Liver (tissue), 9 donors: ENCODE measurements around the gene GPR22. TPM values are rescaled to one million over a fixed set of nuclear protein-coding genes. Genes with fewer than 3 reads are reported as not detected.

Experiments
- DNase-seq: peaks from one replicate; pipeline ENCODE4 v3.0.0-alpha.2; 2017; ENCODE audit warnings: low spot score
- H3K27ac ChIP-seq, 2 donors: one replicate each; pipeline ENCODE4 v1.7.0; 2013; ENCODE audit warnings: inconsistent platforms in 2 of 2, low read length in 2 of 2, control low read depth in 1 of 2, low read depth in 1 of 2, mild to moderate bottlenecking in 1 of 2
- H3K27me3 ChIP-seq, 4 donors: one replicate each; pipeline versions ENCODE4 v1.6.1 to v1.7.0; 2013; ENCODE audit warnings: low read length in 3 of 4, inconsistent platforms in 1 of 4, mild to moderate bottlenecking in 1 of 4, moderate library complexity in 1 of 4; ENCODE audit not compliant: control insufficient read depth in 4 of 4, insufficient read depth in 4 of 4
- H3K36me3 ChIP-seq, 4 donors: one replicate each; pipeline versions ENCODE4 v1.6.1 to v1.7.0; 2013; ENCODE audit warnings: low read length in 3 of 4, mild to moderate bottlenecking in 3 of 4, low read depth in 1 of 4, moderate library complexity in 1 of 4; ENCODE audit not compliant: control insufficient read depth in 4 of 4, insufficient read depth in 3 of 4
- H3K4me1 ChIP-seq, 4 donors: one replicate each; pipeline versions ENCODE4 v1.6.1 to v1.7.0; 2013; ENCODE audit warnings: low read length in 3 of 4, mild to moderate bottlenecking in 3 of 4, moderate library complexity in 1 of 4; ENCODE audit not compliant: control insufficient read depth in 4 of 4, insufficient read depth in 4 of 4
- H3K4me3 ChIP-seq, 3 donors: one replicate each; pipeline versions ENCODE4 v1.6.1 to v1.7.0; 2013; ENCODE audit warnings: low read length in 3 of 3, control low read depth in 1 of 3, low read depth in 1 of 3, mild to moderate bottlenecking in 1 of 3
- H3K9ac ChIP-seq, 2 donors: one replicate each; pipeline ENCODE4 v1.7.0; 2013; ENCODE audit warnings: low read length in 2 of 2, mild to moderate bottlenecking in 2 of 2, moderate library complexity in 2 of 2, control low read depth in 1 of 2, low read depth in 1 of 2
- H3K9me3 ChIP-seq, 4 donors: one replicate each; pipeline versions ENCODE4 v1.6.1 to v1.7.0; 2013; ENCODE audit warnings: low read length in 3 of 4; ENCODE audit not compliant: control insufficient read depth in 4 of 4
- EGR1 ChIP-seq, 2 donors: IDR thresholded peaks; 2 replicates each; pipeline ENCODE4 v1.6.1; 2016 to 2018; ENCODE audit warnings: antibody characterized with exemption in 2 of 2, low read depth in 2 of 2
- FOXA1 ChIP-seq: IDR thresholded peaks from 2 replicates; pipeline ENCODE4 v1.6.1; 2016; ENCODE audit warnings: antibody characterized with exemption
- FOXA2 ChIP-seq: IDR thresholded peaks from 2 replicates; pipeline ENCODE4 v1.6.1; 2016; ENCODE audit warnings: antibody characterized with exemption
- GABPA ChIP-seq, 2 donors: IDR thresholded peaks in 1 of 2; conservative IDR thresholded peaks in 1 of 2; 2 replicates each; pipeline ENCODE4 v1.6.1; 2016; ENCODE audit warnings: antibody characterized with exemption in 2 of 2, mild to moderate bottlenecking in 1 of 2, moderate library complexity in 1 of 2
- HNF4A ChIP-seq, 2 donors: conservative IDR thresholded peaks; 2 replicates each; pipeline ENCODE4 v1.6.1; 2016; ENCODE audit warnings: antibody characterized with exemption in 2 of 2, mild to moderate bottlenecking in 2 of 2
- HNF4G ChIP-seq: IDR thresholded peaks from 2 replicates; pipeline ENCODE4 v1.6.1; 2016; ENCODE audit warnings: antibody characterized with exemption
- JUND ChIP-seq, 2 donors: IDR thresholded peaks; 2 replicates each; pipeline ENCODE4 v1.6.1; 2016; ENCODE audit warnings: antibody characterized with exemption in 2 of 2
- NR2F2 ChIP-seq: IDR thresholded peaks from 2 replicates; pipeline ENCODE4 v1.6.1; 2016; ENCODE audit warnings: antibody characterized with exemption
- RAD21 ChIP-seq, 2 donors: IDR thresholded peaks; 2 replicates each; pipeline ENCODE4 v1.6.1; 2016; ENCODE audit warnings: antibody characterized with exemption in 2 of 2, mild to moderate bottlenecking in 2 of 2
- RXRA ChIP-seq, 2 donors: IDR thresholded peaks; 2 replicates each; pipeline ENCODE4 v1.6.1; 2017 to 2018; ENCODE audit warnings: antibody characterized with exemption in 2 of 2, mild to moderate bottlenecking in 1 of 2
- SP1 ChIP-seq: IDR thresholded peaks from 2 replicates; pipeline ENCODE4 v1.6.1; 2018; ENCODE audit warnings: antibody characterized with exemption, mild to moderate bottlenecking
- TAF1 ChIP-seq: conservative IDR thresholded peaks from 2 replicates; pipeline ENCODE4 v1.6.1; 2016; ENCODE audit warnings: antibody characterized with exemption, mild to moderate bottlenecking
- YY1 ChIP-seq: IDR thresholded peaks from 2 replicates; pipeline ENCODE4 v1.6.1; 2016; ENCODE audit warnings: antibody characterized with exemption, mild to moderate bottlenecking
- WGBS: extraction: QIAGEN DNeasy Blood & Tissue Kit; methylation state at CpG from one replicate; pipeline ENCODE4 v1.1.7; 2013; 5-methylcytosine and 5-hydroxymethylcytosine counted together
- polyA plus RNA-seq, 2 donors: library from polyadenylated mRNA; stranded (reverse) in 1 of 2; unstranded in 1 of 2; fragments of 200-250 nt in 1 of 2; fragments of >200 nt in 1 of 2; fragmentation: Nextera tagmentation in 1 of 2; extraction: Ambion mirVana in 1 of 2; gene quantifications; one replicate each; pipeline versions ENCODE4 v1.2.1 to v1.2.3, GENCODE V29; 2013 to 2015
- total RNA-seq, 2 donors: library from RNA; depleted of rRNA; stranded (reverse); fragments of >200 nt; gene quantifications; one replicate each; pipeline ENCODE4 v1.2.3, GENCODE V29; 2014
- TF ChIP-seq, protein P1 (sequence below): IDR thresholded peaks from 2 replicates; pipeline ENCODE4 v1.6.1; 2016; ENCODE audit warnings: antibody characterized with exemption
- TF ChIP-seq, protein P2 (sequence below): IDR thresholded peaks from 2 replicates; pipeline ENCODE4 v1.6.1; 2016; ENCODE audit warnings: antibody characterized with exemption
- TF ChIP-seq, protein P3 (sequence below): IDR thresholded peaks from 2 replicates; pipeline ENCODE4 v1.6.1; 2016; ENCODE audit warnings: antibody characterized with exemption, mild to moderate bottlenecking
- TF ChIP-seq, protein P4 (sequence below): IDR thresholded peaks from 2 replicates; pipeline ENCODE4 v1.6.1; 2016; ENCODE audit warnings: antibody characterized with exemption
- TF ChIP-seq, protein P5 (sequence below): fragments of 150-350 bp; IDR thresholded peaks from 2 replicates; pipeline ENCODE4 v1.5.1; 2017; ENCODE audit warnings: improper control_type of control experiment, low read depth, low read length; ENCODE audit not compliant: missing input control
- donor health status: healthy.
- donor health status: healthy.
- donor health status: healthy.
- donor health status: healthy.
- donor health status: healthy.

Gene GPR22
- total and polyA plus RNA-seq, 4 donors = 2.1 TPM; not detected in 3

DNA sequence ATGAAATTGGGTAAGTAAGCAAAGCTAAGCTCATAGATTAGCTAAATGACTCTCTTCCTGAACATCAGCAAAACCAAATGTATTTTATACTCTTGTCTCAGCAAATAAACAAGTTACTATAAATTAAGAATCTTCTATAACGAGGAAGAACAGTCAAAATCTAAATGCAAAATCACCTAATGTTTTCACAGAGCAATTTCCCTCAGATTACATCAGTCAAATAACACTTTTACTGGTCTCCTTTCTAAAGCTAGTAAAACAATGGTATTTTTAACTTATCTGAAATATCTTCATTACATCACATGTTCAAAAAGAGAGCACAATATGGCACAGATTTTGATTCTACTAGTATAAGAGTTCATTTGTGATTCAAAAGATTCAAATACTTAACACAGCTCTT is 16.5 kb upstream of the GPR22 start:
- H3K27me3 ChIP-seq = no peaks in the 10 kb centered on the region
- TF ChIP-seq HNF4G = no peak
- TF ChIP-seq FOXA2 = no peak
- TF ChIP-seq FOXA1 = no peak
- TF ChIP-seq, protein P1, sequence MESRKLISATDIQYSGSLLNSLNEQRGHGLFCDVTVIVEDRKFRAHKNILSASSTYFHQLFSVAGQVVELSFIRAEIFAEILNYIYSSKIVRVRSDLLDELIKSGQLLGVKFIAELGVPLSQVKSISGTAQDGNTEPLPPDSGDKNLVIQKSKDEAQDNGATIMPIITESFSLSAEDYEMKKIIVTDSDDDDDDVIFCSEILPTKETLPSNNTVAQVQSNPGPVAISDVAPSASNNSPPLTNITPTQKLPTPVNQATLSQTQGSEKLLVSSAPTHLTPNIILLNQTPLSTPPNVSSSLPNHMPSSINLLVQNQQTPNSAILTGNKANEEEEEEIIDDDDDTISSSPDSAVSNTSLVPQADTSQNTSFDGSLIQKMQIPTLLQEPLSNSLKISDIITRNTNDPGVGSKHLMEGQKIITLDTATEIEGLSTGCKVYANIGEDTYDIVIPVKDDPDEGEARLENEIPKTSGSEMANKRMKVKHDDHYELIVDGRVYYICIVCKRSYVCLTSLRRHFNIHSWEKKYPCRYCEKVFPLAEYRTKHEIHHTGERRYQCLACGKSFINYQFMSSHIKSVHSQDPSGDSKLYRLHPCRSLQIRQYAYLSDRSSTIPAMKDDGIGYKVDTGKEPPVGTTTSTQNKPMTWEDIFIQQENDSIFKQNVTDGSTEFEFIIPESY = no peak
- TF ChIP-seq GABPA (IDR thresholded peaks at IDR 0.05 in 1 of 2, conservative IDR thresholded peaks at IDR 0.05 in 1 of 2) = no peak
- no peak for TF ChIP-seq RAD21 (IDR thresholded peaks at IDR 0.05)
- TF ChIP-seq RXRA (IDR thresholded peaks at IDR 0.05) = no peak
- TF ChIP-seq, protein P2, sequence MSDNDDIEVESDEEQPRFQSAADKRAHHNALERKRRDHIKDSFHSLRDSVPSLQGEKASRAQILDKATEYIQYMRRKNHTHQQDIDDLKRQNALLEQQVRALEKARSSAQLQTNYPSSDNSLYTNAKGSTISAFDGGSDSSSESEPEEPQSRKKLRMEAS = no peak
- no peak for TF ChIP-seq YY1
- no peak for TF ChIP-seq SP1
- TF ChIP-seq EGR1 (IDR thresholded peaks at IDR 0.05; ENCODE audit: low read depth in 2 of 2) = no peak
- TF ChIP-seq, protein P3, sequence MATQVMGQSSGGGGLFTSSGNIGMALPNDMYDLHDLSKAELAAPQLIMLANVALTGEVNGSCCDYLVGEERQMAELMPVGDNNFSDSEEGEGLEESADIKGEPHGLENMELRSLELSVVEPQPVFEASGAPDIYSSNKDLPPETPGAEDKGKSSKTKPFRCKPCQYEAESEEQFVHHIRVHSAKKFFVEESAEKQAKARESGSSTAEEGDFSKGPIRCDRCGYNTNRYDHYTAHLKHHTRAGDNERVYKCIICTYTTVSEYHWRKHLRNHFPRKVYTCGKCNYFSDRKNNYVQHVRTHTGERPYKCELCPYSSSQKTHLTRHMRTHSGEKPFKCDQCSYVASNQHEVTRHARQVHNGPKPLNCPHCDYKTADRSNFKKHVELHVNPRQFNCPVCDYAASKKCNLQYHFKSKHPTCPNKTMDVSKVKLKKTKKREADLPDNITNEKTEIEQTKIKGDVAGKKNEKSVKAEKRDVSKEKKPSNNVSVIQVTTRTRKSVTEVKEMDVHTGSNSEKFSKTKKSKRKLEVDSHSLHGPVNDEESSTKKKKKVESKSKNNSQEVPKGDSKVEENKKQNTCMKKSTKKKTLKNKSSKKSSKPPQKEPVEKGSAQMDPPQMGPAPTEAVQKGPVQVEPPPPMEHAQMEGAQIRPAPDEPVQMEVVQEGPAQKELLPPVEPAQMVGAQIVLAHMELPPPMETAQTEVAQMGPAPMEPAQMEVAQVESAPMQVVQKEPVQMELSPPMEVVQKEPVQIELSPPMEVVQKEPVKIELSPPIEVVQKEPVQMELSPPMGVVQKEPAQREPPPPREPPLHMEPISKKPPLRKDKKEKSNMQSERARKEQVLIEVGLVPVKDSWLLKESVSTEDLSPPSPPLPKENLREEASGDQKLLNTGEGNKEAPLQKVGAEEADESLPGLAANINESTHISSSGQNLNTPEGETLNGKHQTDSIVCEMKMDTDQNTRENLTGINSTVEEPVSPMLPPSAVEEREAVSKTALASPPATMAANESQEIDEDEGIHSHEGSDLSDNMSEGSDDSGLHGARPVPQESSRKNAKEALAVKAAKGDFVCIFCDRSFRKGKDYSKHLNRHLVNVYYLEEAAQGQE = no peak
- TF ChIP-seq JUND (IDR thresholded peaks at IDR 0.05) = no peak
- TF ChIP-seq NR2F2 = no peak
- TF ChIP-seq, protein P4, sequence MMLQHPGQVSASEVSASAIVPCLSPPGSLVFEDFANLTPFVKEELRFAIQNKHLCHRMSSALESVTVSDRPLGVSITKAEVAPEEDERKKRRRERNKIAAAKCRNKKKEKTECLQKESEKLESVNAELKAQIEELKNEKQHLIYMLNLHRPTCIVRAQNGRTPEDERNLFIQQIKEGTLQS = no peak
- no peak for TF ChIP-seq TAF1
- WGBS = 99% methylated on average over 1 of the region's 1 CpG

DNA sequence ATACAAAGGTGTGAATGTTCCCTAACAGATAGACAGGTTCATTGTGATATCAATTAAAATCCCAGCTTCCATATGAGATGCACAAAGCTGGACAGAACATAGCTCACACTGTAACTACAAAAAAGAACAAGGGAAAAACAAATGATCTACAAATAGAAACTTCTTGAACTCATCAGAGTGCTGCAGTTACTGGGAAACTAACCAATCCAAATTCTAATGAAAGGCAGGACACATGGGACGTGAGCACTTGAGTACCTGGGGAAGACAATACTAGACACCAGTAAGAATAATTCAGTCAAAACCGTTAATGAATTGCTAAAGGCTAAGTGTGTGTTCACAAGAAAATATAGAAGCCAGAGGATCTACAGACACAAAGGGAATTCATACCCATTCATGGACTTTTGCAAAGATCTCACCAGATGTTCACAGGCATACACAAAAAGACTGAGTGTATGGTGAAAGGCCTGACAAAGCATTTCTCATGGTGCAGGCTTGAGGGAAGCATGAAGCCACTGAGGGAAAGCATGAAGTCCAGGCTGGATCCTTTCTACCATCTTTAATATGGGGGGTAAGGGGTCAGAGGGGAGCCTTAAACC is 7.8 kb upstream of the GPR22 start:
- no peak for DNase-seq
- no peak overlapping the region for H3K9ac ChIP-seq
- H3K27me3 ChIP-seq = no peaks in the 10 kb centered on the region
- peaks cover 0 to 1% (median 0%) of the 10 kb centered on the region in 4 donors for H3K36me3 ChIP-seq
- H3K9me3 ChIP-seq = no peaks in the 10 kb centered on the region
- H3K4me1 ChIP-seq = no peaks in the 10 kb centered on the region
- no peak overlapping the region for H3K27ac ChIP-seq
- 89% methylated on average over 2 of the region's 2 CpGs for WGBS
- H3K4me3 ChIP-seq = no peak overlapping the region
- no peak for TF ChIP-seq FOXA1
- TF ChIP-seq, protein P3 = no peak
- TF ChIP-seq, protein P4 = no peak
- TF ChIP-seq HNF4A (conservative IDR thresholded peaks at IDR 0.05) = no peak
- no peak for TF ChIP-seq RXRA (IDR thresholded peaks at IDR 0.05)
- no peak for TF ChIP-seq NR2F2
- TF ChIP-seq RAD21 (IDR thresholded peaks at IDR 0.05) = no peak
- TF ChIP-seq, protein P2 = no peak
- TF ChIP-seq, protein P5, sequence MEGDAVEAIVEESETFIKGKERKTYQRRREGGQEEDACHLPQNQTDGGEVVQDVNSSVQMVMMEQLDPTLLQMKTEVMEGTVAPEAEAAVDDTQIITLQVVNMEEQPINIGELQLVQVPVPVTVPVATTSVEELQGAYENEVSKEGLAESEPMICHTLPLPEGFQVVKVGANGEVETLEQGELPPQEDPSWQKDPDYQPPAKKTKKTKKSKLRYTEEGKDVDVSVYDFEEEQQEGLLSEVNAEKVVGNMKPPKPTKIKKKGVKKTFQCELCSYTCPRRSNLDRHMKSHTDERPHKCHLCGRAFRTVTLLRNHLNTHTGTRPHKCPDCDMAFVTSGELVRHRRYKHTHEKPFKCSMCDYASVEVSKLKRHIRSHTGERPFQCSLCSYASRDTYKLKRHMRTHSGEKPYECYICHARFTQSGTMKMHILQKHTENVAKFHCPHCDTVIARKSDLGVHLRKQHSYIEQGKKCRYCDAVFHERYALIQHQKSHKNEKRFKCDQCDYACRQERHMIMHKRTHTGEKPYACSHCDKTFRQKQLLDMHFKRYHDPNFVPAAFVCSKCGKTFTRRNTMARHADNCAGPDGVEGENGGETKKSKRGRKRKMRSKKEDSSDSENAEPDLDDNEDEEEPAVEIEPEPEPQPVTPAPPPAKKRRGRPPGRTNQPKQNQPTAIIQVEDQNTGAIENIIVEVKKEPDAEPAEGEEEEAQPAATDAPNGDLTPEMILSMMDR = no peak
- no peak for TF ChIP-seq YY1
- TF ChIP-seq SP1 = no peak
- TF ChIP-seq FOXA2 = no peak
- no peak for TF ChIP-seq TAF1
- no peak for TF ChIP-seq HNF4G
- no peak for TF ChIP-seq GABPA (IDR thresholded peaks at IDR 0.05 in 1 of 2, conservative IDR thresholded peaks at IDR 0.05 in 1 of 2)
- no peak for TF ChIP-seq EGR1 (IDR thresholded peaks at IDR 0.05; ENCODE audit: low read depth in 2 of 2)

More for the DNA sequence above, 16.5 kb upstream of the GPR22 start:
- H3K27ac ChIP-seq = no peak overlapping the region
- H3K4me1 ChIP-seq = no peaks in the 10 kb centered on the region
- no peaks in the 10 kb centered on the region for H3K36me3 ChIP-seq
- H3K9ac ChIP-seq = no peak overlapping the region
- H3K4me3 ChIP-seq = no peak overlapping the region
- DNase-seq = no peak
- H3K9me3 ChIP-seq = no peaks in the 10 kb centered on the region
